GM21515 (cell line): ENCODE measurements around the gene ROBO2.

Source experiments
- ATAC-seq: cut with Tn5 transposase; IDR thresholded peaks from one replicate; pipeline ENCODE4 v1.9.1; 2021; ENCODE audit not compliant: unreplicated experiment

ROBO2 gene

GRCh38 chr3:77541203-77541922 is 501.5 kb downstream of the ROBO2 start:
- no peak for ATAC-seq

GRCh38 chr3:77546246-77546645 is 506.3 kb downstream of the ROBO2 start:
- no peak for ATAC-seq

- ATAC-seq, result no peak
Measured at GRCh38 chr3:77549034-77549433, 509.1 kb downstream of the ROBO2 start.

GRCh38 chr3:77553240-77553639 is 513.3 kb downstream of the ROBO2 start:
- no peak for ATAC-seq

GRCh38 chr3:77562089-77562488 is 522.2 kb downstream of the ROBO2 start:
- no peak for ATAC-seq

GRCh38 chr3:77563012-77563411 is 523.1 kb downstream of the ROBO2 start:
- no peak for ATAC-seq

- ATAC-seq, result no peak
Measured at GRCh38 chr3:77566055-77566454, 526.2 kb downstream of the ROBO2 start.

- ATAC-seq, result no peak
Measured at GRCh38 chr3:77571971-77572715, 532.2 kb downstream of the ROBO2 start.

- ATAC-seq, result no peak
Measured at GRCh38 chr3:77577264-77577663, 537.4 kb downstream of the ROBO2 start.

- no peak for ATAC-seq
Measured at GRCh38 chr3:77586216-77586615, 546.3 kb downstream of the ROBO2 start.

- ATAC-seq, result no peak
Measured at GRCh38 chr3:77588863-77589262, 549.0 kb downstream of the ROBO2 start.

- ATAC-seq, result no peak
Measured at GRCh38 chr3:77590191-77590590, 550.3 kb downstream of the ROBO2 start.

GRCh38 chr3:77595371-77595870 is 555.5 kb downstream of the ROBO2 start:
- no peak for ATAC-seq

GRCh38 chr3:77599948-77600347 is 560.0 kb downstream of the ROBO2 start:
- no peak for ATAC-seq

- ATAC-seq, result no peak
Measured at GRCh38 chr3:77601823-77602415, 562.0 kb downstream of the ROBO2 start.

- no peak for ATAC-seq
Measured at GRCh38 chr3:77602722-77603121, 562.8 kb downstream of the ROBO2 start.

GRCh38 chr3:77605308-77605707 is 565.4 kb downstream of the ROBO2 start:
- ATAC-seq, result no peak

- ATAC-seq, result no peak
Measured at GRCh38 chr3:77605865-77606264, 566.0 kb downstream of the ROBO2 start.

GRCh38 chr3:77606372-77606771 is 566.5 kb downstream of the ROBO2 start:
- no peak for ATAC-seq

GRCh38 chr3:77618686-77619085 is 578.8 kb downstream of the ROBO2 start:
- no peak for ATAC-seq

GRCh38 chr3:77620009-77620408 is 580.1 kb downstream of the ROBO2 start:
- ATAC-seq, result no peak

- ATAC-seq, result no peak
Measured at GRCh38 chr3:77623500-77623899, 583.6 kb downstream of the ROBO2 start.
